Tibial nerve (tissue), 4 donors: ENCODE results near the gene LIPC.

ENCODE experiments used
- CTCF ChIP-seq, 5 experiments: fragments of 200-600 bp in 3 of 5; fragments of 450-650 bp in 2 of 5; sonication (generic) in 3 of 5; IDR thresholded peaks; one replicate each; pipeline ENCODE4 v1.5.1; 2016 to 2019; ENCODE audit warnings: antibody characterized with exemption in 5 of 5, mild to moderate bottlenecking in 3 of 5, moderate library complexity in 2 of 5
- EP300 ChIP-seq, 2 donors: sonication (generic); formaldehyde crosslinking; IDR thresholded peaks; one replicate each; pipeline ENCODE4 v1.6.1; 2017; ENCODE audit warnings: antibody characterized with exemption in 2 of 2, mild to moderate bottlenecking in 1 of 2
- POLR2A ChIP-seq, 2 donors: fragments of 450-650 bp; IDR thresholded peaks; one replicate each; pipeline ENCODE4 v1.6.1; 2017; ENCODE audit warnings: antibody characterized with exemption in 2 of 2, mild to moderate bottlenecking in 2 of 2, moderate library complexity in 2 of 2

GRCh38 chr15:58512522-58512921 lies 80.7 kb downstream of the LIPC start:
- TF ChIP-seq CTCF (IDR thresholded peaks at IDR 0.05), result no peak
- no peak for TF ChIP-seq POLR2A (IDR thresholded peaks at IDR 0.05)
- TF ChIP-seq EP300 (IDR thresholded peaks at IDR 0.05), result no peak
